GM12864 (cell line): ENCODE measurements around the gene PLEKHG5.
"Not testable (repeated sequence)": the region's sequence is repeated elsewhere in the genome, so short reads cannot be mapped to it uniquely, and the experiment has no call there.

Source experiments
- DNase-seq: peaks from one replicate; pipeline ENCODE4 v3.0.0-alpha.2; 2011; ENCODE audit warnings: low read depth
- H3K4me3 ChIP-seq: 2 replicates; pipeline ENCODE4 v1.5.1; 2011; ENCODE audit warnings: mild to moderate bottlenecking, low read depth, low read length, control low read depth
- CTCF ChIP-seq: IDR thresholded peaks from 2 replicates; pipeline ENCODE4 v1.5.1; 2011; ENCODE audit warnings: low read depth, mild to moderate bottlenecking, moderate library complexity, low read length, control low read depth, inconsistent platforms; ENCODE audit errors: missing control alignments

PLEKHG5 gene

GRCh38 chr1:6461538-6462411 is 29.7 kb downstream of the PLEKHG5 start:
- H3K4me3 ChIP-seq: no peak overlapping the region
- TF ChIP-seq CTCF: no peak
- DNase-seq: no peak

- TF ChIP-seq CTCF: no peak
- no peak for DNase-seq
- H3K4me3 ChIP-seq: no peak overlapping the region
Measured at GRCh38 chr1:6461051-6461530, 30.4 kb downstream of the PLEKHG5 start.

- no peak for DNase-seq
- peak overlapping the region; percentile 25; the same call in 1 of the 2 replicates for H3K4me3 ChIP-seq
- TF ChIP-seq CTCF: no peak
Measured at GRCh38 chr1:6460301-6461050, 31.0 kb downstream of the PLEKHG5 start.

- no peak for TF ChIP-seq CTCF
- no peak for DNase-seq
- H3K4me3 ChIP-seq: no peak overlapping the region
Measured at GRCh38 chr1:6459850-6460265, 31.6 kb downstream of the PLEKHG5 start.

- H3K4me3 ChIP-seq: no peak overlapping the region
- TF ChIP-seq CTCF: no peak
- no peak for DNase-seq
Measured at GRCh38 chr1:6456800-6457466, 34.5 kb downstream of the PLEKHG5 start.

- not testable (repeated sequence) for DNase-seq, H3K4me3 ChIP-seq
Measured at GRCh38 chr1:6455752-6456520, 35.5 kb downstream of the PLEKHG5 start.
